Stomach smooth muscle (tissue), 2 donors: ENCODE measurements around the gene ALDH1L1.

ENCODE experiments used
- H3K27ac ChIP-seq: one replicate; pipeline ENCODE4 v1.7.0; 2013; ENCODE audit warnings: mild to moderate bottlenecking, low read length, inconsistent platforms
- H3K27me3 ChIP-seq, 2 donors: one replicate each; pipeline ENCODE4 v1.7.0; 2013; ENCODE audit warnings: low read length in 2 of 2; ENCODE audit not compliant: insufficient read depth in 2 of 2, control insufficient read depth in 1 of 2
- H3K36me3 ChIP-seq, 2 donors: one replicate each; pipeline ENCODE4 v1.7.0; 2013; ENCODE audit warnings: low read length in 2 of 2; ENCODE audit not compliant: control insufficient read depth in 2 of 2, insufficient read depth in 2 of 2
- H3K4me1 ChIP-seq: one replicate; pipeline ENCODE4 v1.7.0; 2013; ENCODE audit warnings: low read length; ENCODE audit not compliant: control insufficient read depth, insufficient read depth
- H3K4me3 ChIP-seq, 2 donors: one replicate each; pipeline ENCODE4 v1.7.0; 2013; ENCODE audit warnings: low read length in 2 of 2
- H3K9ac ChIP-seq, 2 donors: one replicate each; pipeline ENCODE4 v1.7.0; 2013; ENCODE audit warnings: low read length in 2 of 2, mild to moderate bottlenecking in 1 of 2
- H3K9me3 ChIP-seq, 2 donors: one replicate each; pipeline ENCODE4 v1.7.0; 2013; ENCODE audit warnings: low read length in 2 of 2; ENCODE audit not compliant: control insufficient read depth in 2 of 2
- donor health status: healthy.
- donor health status: Pancreatic carcinoma.

The ALDH1L1 gene

GRCh38 chr3:126131881-126132750 is 48.3 kb downstream of the ALDH1L1 start:
- Histone ChIP-seq H3K4me1 (peaks cover 3% of the 10 kb centered on the region), H3K27me3 (no peaks in the 10 kb centered on the region), H3K4me3 (no peak overlapping the region), H3K36me3 (peaks cover 0 to 3% of the 10 kb centered on the region in 2 donors), H3K9me3 (no peaks in the 10 kb centered on the region), H3K27ac (no peak overlapping the region), H3K9ac (no peak overlapping the region)

DNA sequence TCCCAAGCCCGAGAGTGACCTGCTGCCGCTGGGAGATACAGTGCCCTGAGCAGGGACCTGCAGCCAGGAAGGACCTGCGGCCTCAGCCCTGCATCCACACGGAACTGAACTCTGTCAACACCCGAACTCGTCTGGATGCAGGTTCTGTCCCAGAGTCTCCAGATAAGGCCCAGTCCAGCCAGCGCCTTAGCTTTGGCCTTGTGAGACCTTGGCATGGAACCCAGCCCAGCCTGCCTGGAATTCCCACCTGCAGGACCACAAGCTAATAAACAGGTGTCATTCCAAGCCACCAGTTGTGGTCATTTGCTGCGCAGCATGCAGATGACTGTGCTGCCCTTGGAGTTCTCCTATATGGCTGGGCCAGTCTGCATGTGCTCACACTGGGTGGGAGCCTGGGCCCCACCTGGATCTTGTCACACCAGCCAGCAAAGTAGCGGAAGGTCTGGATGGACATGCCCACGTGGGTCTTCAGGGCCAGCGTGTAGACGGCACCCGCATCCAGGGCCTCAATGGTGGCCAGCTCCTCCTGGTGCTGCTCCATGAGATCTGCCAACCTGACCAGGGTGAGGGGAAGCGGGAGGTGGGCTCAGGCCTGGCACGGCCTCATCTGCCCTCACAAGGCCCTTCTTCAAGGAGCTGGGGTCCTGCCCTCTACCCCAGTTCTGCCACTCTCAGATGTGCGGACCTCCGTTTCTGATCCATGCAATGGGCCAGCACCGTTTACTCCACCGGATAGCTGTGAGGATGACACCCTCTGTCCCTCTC is 49.2 kb downstream of the ALDH1L1 start:
- Histone ChIP-seq H3K9me3 (no peaks in the 10 kb centered on the region), H3K27me3 (no peaks in the 10 kb centered on the region), H3K4me1 (peaks cover 3% of the 10 kb centered on the region), H3K4me3 (no peak overlapping the region), H3K36me3 (peaks cover 0 to 3% of the 10 kb centered on the region in 2 donors), H3K9ac (no peak overlapping the region), H3K27ac (no peak overlapping the region)

- H3K4me1 ChIP-seq: peaks cover 3% of the 10 kb centered on the region
- no peak overlapping the region for H3K27ac ChIP-seq
- H3K36me3 ChIP-seq: peaks cover 0 to 3% of the 10 kb centered on the region in 2 donors
These were observed 50.1 kb downstream of the ALDH1L1 start for GRCh38 chr3:126130081-126130855.

DNA sequence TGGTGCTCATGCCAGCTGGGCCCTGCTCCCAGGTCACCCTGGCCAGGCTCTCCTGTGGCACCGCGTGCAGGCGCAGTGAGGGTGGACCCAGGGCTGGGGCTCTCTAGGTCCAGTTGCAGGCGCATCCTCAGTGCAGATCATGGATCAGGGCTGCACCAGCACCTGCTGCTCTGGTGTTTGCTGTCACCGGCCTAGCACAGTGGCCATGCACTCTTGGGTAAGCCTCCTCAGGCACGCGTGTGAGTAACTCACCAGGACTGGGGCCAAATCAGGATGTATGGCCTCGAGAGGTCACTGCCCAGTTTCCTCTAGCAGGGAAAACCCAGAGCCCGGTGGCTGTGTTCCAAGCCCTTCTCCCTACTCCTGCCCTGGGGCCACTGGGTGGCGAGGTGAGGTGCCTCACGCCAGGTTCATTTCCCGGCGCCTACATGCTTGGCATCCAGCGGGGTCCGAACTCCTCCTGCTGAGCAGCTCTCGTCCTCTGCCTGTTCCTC is 50.9 kb downstream of the ALDH1L1 start:
- Histone ChIP-seq H3K4me1 (peaks cover 3% of the 10 kb centered on the region), H3K9me3 (no peaks in the 10 kb centered on the region), H3K27ac (no peak overlapping the region), H3K36me3 (peaks cover 0 to 3% of the 10 kb centered on the region in 2 donors), H3K9ac (no peak overlapping the region), H3K4me3 (no peak overlapping the region), H3K27me3 (no peaks in the 10 kb centered on the region)

More at GRCh38 chr3:126130081-126130855, 50.1 kb downstream of the ALDH1L1 start:
- Histone ChIP-seq H3K9ac (no peak overlapping the region), H3K9me3 (no peaks in the 10 kb centered on the region), H3K27me3 (no peaks in the 10 kb centered on the region), H3K4me3 (no peak overlapping the region)

DNA sequence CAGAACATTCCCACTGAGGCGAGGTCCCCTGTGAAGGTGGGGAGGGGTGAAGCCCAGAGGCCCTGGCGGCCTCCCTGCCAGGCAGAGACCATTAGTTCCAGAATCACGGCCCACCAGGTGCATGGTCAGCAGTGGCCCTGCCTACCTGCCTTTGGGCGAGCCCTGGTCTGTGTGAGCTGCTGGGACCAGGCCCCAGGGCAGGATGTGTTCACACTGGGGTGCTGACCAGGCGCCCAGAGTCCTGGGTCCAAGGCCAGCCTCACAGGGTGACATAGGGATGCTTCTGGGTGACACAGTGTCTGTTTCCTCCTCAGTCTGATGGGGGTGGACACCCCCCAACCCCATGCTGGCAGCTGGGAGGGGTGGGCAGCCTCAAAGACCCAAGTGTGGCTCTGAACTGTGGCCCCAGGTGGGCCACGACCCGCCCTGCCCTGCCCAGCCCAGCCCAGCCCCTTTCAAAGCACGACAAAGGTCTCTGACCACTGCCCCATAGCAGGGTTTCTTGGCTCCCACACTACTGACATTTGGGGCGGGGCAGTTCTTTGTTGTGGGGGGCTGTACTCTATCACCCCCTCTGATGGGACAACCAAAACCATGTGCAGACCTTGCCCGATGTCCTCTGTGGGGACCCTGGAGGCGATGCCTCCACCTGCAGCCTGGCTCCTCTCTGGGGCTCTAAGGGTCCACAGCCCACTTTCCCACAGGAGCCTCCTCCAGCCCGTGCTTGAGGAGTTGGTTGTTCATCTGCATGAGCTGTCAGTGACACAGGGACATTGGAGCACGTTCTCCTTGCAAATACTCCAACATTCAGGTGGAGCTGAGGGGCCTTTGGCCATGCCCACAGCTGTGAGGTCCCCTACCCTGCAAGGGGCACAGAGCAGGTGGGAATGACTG is 51.6 kb downstream of the ALDH1L1 start:
- Histone ChIP-seq H3K36me3 (peaks cover 0 to 3% of the 10 kb centered on the region in 2 donors), H3K4me3 (no peak overlapping the region), H3K9ac (no peak overlapping the region), H3K9me3 (no peaks in the 10 kb centered on the region), H3K27ac (no peak overlapping the region), H3K4me1 (no peaks in the 10 kb centered on the region), H3K27me3 (no peaks in the 10 kb centered on the region)

DNA sequence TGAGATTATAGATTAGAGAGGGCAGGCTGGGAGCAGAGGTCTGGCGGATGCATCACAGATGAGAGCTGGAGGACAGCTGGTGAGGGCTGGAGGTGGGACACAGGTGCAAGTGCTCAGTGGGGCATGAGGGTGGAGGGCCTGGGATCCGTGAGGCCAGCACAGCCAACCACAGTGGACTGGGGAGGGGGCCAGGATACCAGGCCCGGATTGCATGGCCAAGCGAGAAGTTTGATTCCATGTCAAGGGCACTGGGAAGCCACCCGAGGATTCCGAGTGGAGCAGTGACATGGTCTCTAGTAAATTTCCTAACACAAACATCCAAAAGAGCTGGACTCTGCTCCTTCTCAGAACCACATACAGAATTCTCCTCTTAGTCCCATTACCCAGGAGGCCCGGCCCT is 52.5 kb downstream of the ALDH1L1 start:
- H3K36me3 ChIP-seq: peaks cover 0 to 3% of the 10 kb centered on the region in 2 donors
- no peaks in the 10 kb centered on the region for H3K4me1 ChIP-seq
- no peak overlapping the region for H3K4me3 ChIP-seq
- no peaks in the 10 kb centered on the region for H3K9me3 ChIP-seq
- no peaks in the 10 kb centered on the region for H3K27me3 ChIP-seq
- no peak overlapping the region for H3K9ac ChIP-seq
- H3K27ac ChIP-seq: no peak overlapping the region

GRCh38 chr3:126127452-126127851 is 52.9 kb downstream of the ALDH1L1 start:
- Histone ChIP-seq H3K27ac (no peak overlapping the region), H3K36me3 (peaks cover 0 to 3% of the 10 kb centered on the region in 2 donors), H3K27me3 (no peaks in the 10 kb centered on the region), H3K9ac (no peak overlapping the region), H3K4me3 (no peak overlapping the region), H3K9me3 (no peaks in the 10 kb centered on the region), H3K4me1 (no peaks in the 10 kb centered on the region)

- H3K4me1 ChIP-seq: no peaks in the 10 kb centered on the region
These were observed 53.5 kb downstream of the ALDH1L1 start for GRCh38 chr3:126126811-126127431.

DNA sequence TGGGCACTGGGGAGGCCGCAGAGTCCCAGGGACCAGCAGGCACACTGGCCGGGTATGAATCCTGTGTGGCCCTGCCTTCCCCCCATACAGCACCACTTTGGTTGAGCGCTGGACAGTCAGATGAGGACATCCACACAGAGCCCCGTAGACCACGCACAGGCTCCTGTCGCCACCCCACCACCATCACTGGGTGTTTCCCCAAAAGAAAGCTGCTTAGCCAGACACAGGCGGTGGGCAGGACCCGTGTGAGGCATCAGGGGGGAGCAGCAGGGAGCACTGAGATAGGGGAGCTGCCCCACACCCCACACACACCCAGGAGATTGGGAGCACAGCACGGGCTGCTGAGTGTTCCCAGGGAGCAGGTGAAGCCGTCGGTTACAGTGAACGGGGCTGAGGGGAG is 54.1 kb downstream of the ALDH1L1 start:
- no peak overlapping the region for H3K27ac ChIP-seq
- no peak overlapping the region for H3K9ac ChIP-seq
- H3K36me3 ChIP-seq: peaks cover 0 to 3% of the 10 kb centered on the region in 2 donors
- H3K4me1 ChIP-seq: no peaks in the 10 kb centered on the region
- no peak overlapping the region for H3K4me3 ChIP-seq
- no peaks in the 10 kb centered on the region for H3K9me3 ChIP-seq
- H3K27me3 ChIP-seq: no peaks in the 10 kb centered on the region

More at GRCh38 chr3:126126811-126127431, 53.5 kb downstream of the ALDH1L1 start:
- Histone ChIP-seq H3K36me3 (peaks cover 0 to 3% of the 10 kb centered on the region in 2 donors), H3K27ac (no peak overlapping the region), H3K9ac (no peak overlapping the region), H3K27me3 (no peaks in the 10 kb centered on the region), H3K9me3 (no peaks in the 10 kb centered on the region), H3K4me3 (no peak overlapping the region)
